Keratinocyte (primary cell): Measurements from ENCODE around the gene POPDC3.

ENCODE experiments used
- CTCF ChIP-seq, 3 experiments: IDR thresholded peaks in 1 of 3; conservative IDR thresholded peaks in 1 of 3; optimal IDR thresholded peaks in 1 of 3; 2 replicates in 2 of 3; 3 replicates in 1 of 3; pipeline versions ENCODE3 to v1.5.1; 2011; ENCODE audit warnings: low read length in 3 of 3, mild to moderate bottlenecking in 3 of 3, moderate library complexity in 2 of 3, control low read depth in 1 of 3, inconsistent platforms in 1 of 3; ENCODE audit not compliant: insufficient read depth in 2 of 3; ENCODE audit errors: extremely low read depth in 1 of 3
- EZH2 ChIP-seq: IDR thresholded peaks from one replicate; pipeline ENCODE4 v1.6.1; 2012; ENCODE audit warnings: inconsistent platforms, mild to moderate bottlenecking, low read length, moderate library complexity

GRCh38 chr6:105194591-105194990, 14.8 kb upstream of the POPDC3 start:
- TF ChIP-seq EZH2 (no peak), CTCF (optimal IDR thresholded peaks at IDR 0.05 in 1 of 3, IDR thresholded peaks at IDR 0.05 in 1 of 3, conservative IDR thresholded peaks at IDR 0.05 in 1 of 3; ENCODE audit: extremely low read depth in 1 of 3, insufficient read depth in 2 of 3, low read length in 3 of 3) (no peak)
